KOPT-K1 (cell line): ENCODE results near the gene ENTHD1.

Experiments
- H3K27ac ChIP-seq: fragments of 200-600 bp; sonication (generic); 2 replicates; pipeline ENCODE4 v1.5.1; 2016; ENCODE audit warnings: antibody characterized with exemption, mild to moderate bottlenecking, low read depth, low read length; ENCODE audit not compliant: poor library complexity, severe bottlenecking
- H3K36me3 ChIP-seq: fragments of 200-600 bp; sonication (generic); 2 replicates; pipeline ENCODE4 v1.5.1; 2017; ENCODE audit warnings: antibody characterized with exemption, mild to moderate bottlenecking, low read length, moderate library complexity; ENCODE audit not compliant: insufficient read depth
- H3K9me3 ChIP-seq: fragments of 200-600 bp; sonication (generic); 2 replicates; pipeline ENCODE4 v1.5.1; 2017; ENCODE audit warnings: antibody characterized with exemption, low read length, mild to moderate bottlenecking; ENCODE audit not compliant: insufficient read depth, poor library complexity, severe bottlenecking

Gene ENTHD1

GRCh38 chr22:39722501-39722900, 171.1 kb downstream of the ENTHD1 start:
- Histone ChIP-seq H3K9me3 (no peaks in the 10 kb centered on the region), H3K36me3 (no peaks in the 10 kb centered on the region), H3K27ac (no peak overlapping the region)

GRCh38 chr22:39722032-39722325, 171.6 kb downstream of the ENTHD1 start:
- no peak overlapping the region for H3K27ac ChIP-seq

GRCh38 chr22:39721206-39722031, 172.1 kb downstream of the ENTHD1 start:
- H3K27ac ChIP-seq, result no peak overlapping the region
- H3K9me3 ChIP-seq, result no peaks in the 10 kb centered on the region
- H3K36me3 ChIP-seq, result no peaks in the 10 kb centered on the region

More at GRCh38 chr22:39722032-39722325, 171.6 kb downstream of the ENTHD1 start:
- Histone ChIP-seq H3K36me3 (no peaks in the 10 kb centered on the region), H3K9me3 (no peaks in the 10 kb centered on the region)

GRCh38 chr22:39719559-39720450, 173.8 kb downstream of the ENTHD1 start:
- no peaks in the 10 kb centered on the region for H3K36me3 ChIP-seq
- H3K9me3 ChIP-seq, result no peaks in the 10 kb centered on the region
- peak overlapping the region; percentile 51 for H3K27ac ChIP-seq

- peak overlapping the region; percentile 51 for H3K27ac ChIP-seq
- H3K36me3 ChIP-seq, result no peaks in the 10 kb centered on the region
- no peaks in the 10 kb centered on the region for H3K9me3 ChIP-seq
These were observed 174.6 kb downstream of the ENTHD1 start for GRCh38 chr22:39718921-39719475.

- no peaks in the 10 kb centered on the region for H3K9me3 ChIP-seq
- no peaks in the 10 kb centered on the region for H3K36me3 ChIP-seq
- peak overlapping the region; percentile 51 for H3K27ac ChIP-seq
These were observed 175.4 kb downstream of the ENTHD1 start for GRCh38 chr22:39718206-39718605.

GRCh38 chr22:39717099-39717498, 176.5 kb downstream of the ENTHD1 start:
- H3K36me3 ChIP-seq, result no peaks in the 10 kb centered on the region
- no peak overlapping the region for H3K27ac ChIP-seq
- no peaks in the 10 kb centered on the region for H3K9me3 ChIP-seq

- Histone ChIP-seq H3K9me3 (no peaks in the 10 kb centered on the region), H3K27ac (no peak overlapping the region), H3K36me3 (no peaks in the 10 kb centered on the region)
These were observed 177.0 kb downstream of the ENTHD1 start for GRCh38 chr22:39716534-39716933.

- H3K9me3 ChIP-seq, result no peaks in the 10 kb centered on the region
- no peak overlapping the region for H3K27ac ChIP-seq
- no peaks in the 10 kb centered on the region for H3K36me3 ChIP-seq
These were observed 177.6 kb downstream of the ENTHD1 start for GRCh38 chr22:39715778-39716495.

GRCh38 chr22:39714321-39714720, 179.2 kb downstream of the ENTHD1 start:
- no peaks in the 10 kb centered on the region for H3K36me3 ChIP-seq
- no peaks in the 10 kb centered on the region for H3K9me3 ChIP-seq
- H3K27ac ChIP-seq, result no peak overlapping the region

GRCh38 chr22:39713799-39714290, 179.7 kb downstream of the ENTHD1 start:
- H3K27ac ChIP-seq, result no peak overlapping the region
- no peaks in the 10 kb centered on the region for H3K36me3 ChIP-seq
- no peaks in the 10 kb centered on the region for H3K9me3 ChIP-seq

GRCh38 chr22:39712751-39713525, 180.6 kb downstream of the ENTHD1 start:
- Histone ChIP-seq H3K9me3 (no peaks in the 10 kb centered on the region), H3K36me3 (no peaks in the 10 kb centered on the region), H3K27ac (no peak overlapping the region)

- no peaks in the 10 kb centered on the region for H3K36me3 ChIP-seq
- no peak overlapping the region for H3K27ac ChIP-seq
- H3K9me3 ChIP-seq, result no peaks in the 10 kb centered on the region
These were observed 181.5 kb downstream of the ENTHD1 start for GRCh38 chr22:39712081-39712480.
